WTC11 (cell line): Measurements from ENCODE around the gene TMEM252.

Experiments
- ATF3 ChIP-seq: sonication (generic); formaldehyde crosslinking; conservative IDR thresholded peaks from 2 replicates; pipeline ENCODE4 v1.8.1; 2022; ENCODE audit warnings: mild to moderate bottlenecking, missing genetic modification reagents
- CTCF ChIP-seq: fragments of 200-600 bp; IDR thresholded peaks from 2 replicates; pipeline ENCODE4 v1.8.0; 2022; ENCODE audit warnings: antibody characterized with exemption
- NFE2L1 ChIP-seq: sonication (generic); formaldehyde crosslinking; IDR thresholded peaks from 2 replicates; pipeline ENCODE4 v1.8.1; 2023; ENCODE audit warnings: missing genetic modification reagents
- RORB ChIP-seq: fragments of 250-450 bp; sonication (Bioruptor Pico); IDR thresholded peaks from 2 replicates; pipeline ENCODE4 v1.9.0; 2021; ENCODE audit warnings: mild to moderate bottlenecking
- USF2 ChIP-seq: sonication (generic); formaldehyde crosslinking; IDR thresholded peaks from 2 replicates; pipeline ENCODE4 v1.8.1; 2023; ENCODE audit warnings: mild to moderate bottlenecking, missing genetic modification reagents, moderate library complexity

- TF ChIP-seq ATF3 (CRISPR knock-in tag) (no peak), USF2 (CRISPR knock-in tag) (no peak), NFE2L1 (CRISPR knock-in tag) (no peak), CTCF (no peak), RORB (no peak)
Observed at GRCh38 chr9:68585034-68585761, 44.5 kb upstream of the TMEM252 start.
